K562 (cell line): ENCODE measurements around the gene GGA3. TPM values are rescaled to one million over a fixed set of nuclear protein-coding genes. Genes with fewer than 3 reads are reported as not detected.

Experiments
- EZH2 ChIP-seq: IDR thresholded peaks from 2 replicates; pipeline ENCODE4 v1.6.1; 2012; ENCODE audit warnings: low read depth, mild to moderate bottlenecking, inconsistent platforms, low read length, borderline replicate concordance
- GABPA ChIP-seq: fragments of 200-800 bp; sonication (Bioruptor generic); conservative IDR thresholded peaks from 2 replicates; pipeline ENCODE4 v1.6.1; 2016; ENCODE audit warnings: low read depth, missing genetic modification characterization, missing compliant biosample characterization
- KAT7 ChIP-seq: sonication (generic); formaldehyde crosslinking; IDR thresholded peaks from 2 replicates; pipeline ENCODE4 v1.8.0; 2022; ENCODE audit warnings: missing genetic modification reagents, mild to moderate bottlenecking, borderline replicate concordance
- KLF10 ChIP-seq: fragments of 250-450 bp; sonication (Bioruptor Pico); IDR thresholded peaks from 2 replicates; pipeline ENCODE4 v1.6.1; 2021; ENCODE audit warnings: matching md5 sums
- MAFF ChIP-seq: IDR thresholded peaks from 2 replicates; pipeline ENCODE4 v1.6.1; 2012; ENCODE audit warnings: low read length, improper control_type of control experiment
- NCOA1 ChIP-seq: fragments of 450-650 bp; IDR thresholded peaks from 2 replicates; pipeline ENCODE4 v1.6.1; 2016; ENCODE audit warnings: low read depth
- SIX5 ChIP-seq, 2 experiments: IDR thresholded peaks; 2 replicates each; pipeline ENCODE4 v1.6.1; 2011; ENCODE audit warnings: low read length in 2 of 2, borderline replicate concordance in 1 of 2, low read depth in 1 of 2, mild to moderate bottlenecking in 1 of 2, moderate library complexity in 1 of 2; ENCODE audit not compliant: insufficient read depth in 1 of 2
- ZNF445 ChIP-seq: fragments of 250-450 bp; sonication (Bioruptor Pico); IDR thresholded peaks from 2 replicates; pipeline ENCODE4 v1.4.0; 2020; ENCODE audit warnings: low read depth, mild to moderate bottlenecking, moderate library complexity
- ZNF561 ChIP-seq: fragments of 450-650 bp; formaldehyde crosslinking; conservative IDR thresholded peaks from 2 replicates; pipeline ENCODE4 v1.4.0; 2020; ENCODE audit warnings: mild to moderate bottlenecking, moderate library complexity
- polyA plus RNA-seq, 8 experiments: library from polyadenylated mRNA; depleted of rRNA in 4 of 8; stranded (reverse) in 5 of 8; unstranded in 3 of 8; fragments of >200 nt; fragmentation: Nextera tagmentation in 2 of 8; fragmentation: Illumina TruSeq in 1 of 8; extraction: Ambion mirVana in 2 of 8; extraction: Trizol in 1 of 8; gene quantifications; 2 replicates each; pipeline versions ENCODE4 v1.2.1 to v1.2.3, GENCODE V29; 2011 to 2014; ENCODE audit warnings: inconsistent platforms in 1 of 8, missing spikeins in 1 of 8
- total RNA-seq, 7 experiments: library from RNA; depleted of rRNA in 6 of 7; stranded (reverse); fragments of >200 nt in 6 of 7; fragmentation: Illumina TruSeq in 2 of 7; extraction: Trizol in 2 of 7; gene quantifications; 2 replicates each; pipeline versions ENCODE4 v1.2.1 to v1.2.3, GENCODE V29; 2011 to 2021; ENCODE audit warnings: low replicate concordance in 1 of 7
- TF ChIP-seq, protein P1 (sequence below), 2 experiments: fragments of 450-650 bp in 1 of 2; IDR thresholded peaks; 2 replicates each; pipeline ENCODE4 v1.6.1; 2011 to 2017; ENCODE audit warnings: low read depth in 2 of 2, antibody characterized with exemption in 1 of 2, borderline replicate concordance in 1 of 2, low read length in 1 of 2, mild to moderate bottlenecking in 1 of 2, mixed read lengths in 1 of 2; ENCODE audit not compliant: control insufficient read depth in 1 of 2
- TF ChIP-seq, protein P2 (sequence below): fragments of 450-650 bp; IDR thresholded peaks from 2 replicates; pipeline ENCODE4 v1.6.1; 2018; ENCODE audit not compliant: partially characterized antibody
- TF ChIP-seq, protein P3 (sequence below): fragments of 450-650 bp; IDR thresholded peaks from 2 replicates; pipeline ENCODE4 v1.6.1; 2016; ENCODE audit warnings: antibody characterized with exemption

The GGA3 gene
- total and polyA plus RNA-seq, 9 of the 15 experiments (the other 6 are each of a cell fraction or from before 2014, with no cell fraction given): 5.7 to 64.9 (median 25.4) TPM

DNA sequence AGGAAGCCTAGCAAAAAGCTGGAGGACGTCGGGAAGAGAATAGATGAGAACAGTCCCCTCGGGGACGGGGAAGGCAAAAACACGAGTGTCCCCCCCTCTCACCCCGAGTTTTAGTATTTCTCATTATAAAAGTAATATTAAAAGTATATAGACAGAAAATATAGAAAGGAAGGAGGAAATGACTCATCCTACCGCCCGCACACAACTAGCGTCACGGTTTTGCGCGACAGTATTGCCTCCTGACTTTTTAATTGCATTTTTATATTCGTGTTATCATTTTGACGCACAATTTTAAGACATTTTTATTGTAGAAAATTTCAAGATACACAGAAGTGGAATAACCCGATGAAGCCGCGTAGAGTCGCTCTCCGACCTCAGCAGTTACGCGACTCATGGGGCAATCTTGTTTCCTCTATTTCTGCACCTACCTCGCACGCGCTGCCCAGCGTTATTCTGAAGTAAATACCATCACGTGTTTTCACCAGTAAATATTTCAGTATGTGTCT, 28.5 kb upstream of the GGA3 start (continued):
- TF ChIP-seq, protein P1, sequence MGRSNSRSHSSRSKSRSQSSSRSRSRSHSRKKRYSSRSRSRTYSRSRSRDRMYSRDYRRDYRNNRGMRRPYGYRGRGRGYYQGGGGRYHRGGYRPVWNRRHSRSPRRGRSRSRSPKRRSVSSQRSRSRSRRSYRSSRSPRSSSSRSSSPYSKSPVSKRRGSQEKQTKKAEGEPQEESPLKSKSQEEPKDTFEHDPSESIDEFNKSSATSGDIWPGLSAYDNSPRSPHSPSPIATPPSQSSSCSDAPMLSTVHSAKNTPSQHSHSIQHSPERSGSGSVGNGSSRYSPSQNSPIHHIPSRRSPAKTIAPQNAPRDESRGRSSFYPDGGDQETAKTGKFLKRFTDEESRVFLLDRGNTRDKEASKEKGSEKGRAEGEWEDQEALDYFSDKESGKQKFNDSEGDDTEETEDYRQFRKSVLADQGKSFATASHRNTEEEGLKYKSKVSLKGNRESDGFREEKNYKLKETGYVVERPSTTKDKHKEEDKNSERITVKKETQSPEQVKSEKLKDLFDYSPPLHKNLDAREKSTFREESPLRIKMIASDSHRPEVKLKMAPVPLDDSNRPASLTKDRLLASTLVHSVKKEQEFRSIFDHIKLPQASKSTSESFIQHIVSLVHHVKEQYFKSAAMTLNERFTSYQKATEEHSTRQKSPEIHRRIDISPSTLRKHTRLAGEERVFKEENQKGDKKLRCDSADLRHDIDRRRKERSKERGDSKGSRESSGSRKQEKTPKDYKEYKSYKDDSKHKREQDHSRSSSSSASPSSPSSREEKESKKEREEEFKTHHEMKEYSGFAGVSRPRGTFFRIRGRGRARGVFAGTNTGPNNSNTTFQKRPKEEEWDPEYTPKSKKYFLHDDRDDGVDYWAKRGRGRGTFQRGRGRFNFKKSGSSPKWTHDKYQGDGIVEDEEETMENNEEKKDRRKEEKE (IDR thresholded peaks at IDR 0.05; ENCODE audit: borderline replicate concordance in 1 of 2, control insufficient read depth in 1 of 2, low read depth in 2 of 2, low read length in 1 of 2): no peak
- TF ChIP-seq, protein P2, sequence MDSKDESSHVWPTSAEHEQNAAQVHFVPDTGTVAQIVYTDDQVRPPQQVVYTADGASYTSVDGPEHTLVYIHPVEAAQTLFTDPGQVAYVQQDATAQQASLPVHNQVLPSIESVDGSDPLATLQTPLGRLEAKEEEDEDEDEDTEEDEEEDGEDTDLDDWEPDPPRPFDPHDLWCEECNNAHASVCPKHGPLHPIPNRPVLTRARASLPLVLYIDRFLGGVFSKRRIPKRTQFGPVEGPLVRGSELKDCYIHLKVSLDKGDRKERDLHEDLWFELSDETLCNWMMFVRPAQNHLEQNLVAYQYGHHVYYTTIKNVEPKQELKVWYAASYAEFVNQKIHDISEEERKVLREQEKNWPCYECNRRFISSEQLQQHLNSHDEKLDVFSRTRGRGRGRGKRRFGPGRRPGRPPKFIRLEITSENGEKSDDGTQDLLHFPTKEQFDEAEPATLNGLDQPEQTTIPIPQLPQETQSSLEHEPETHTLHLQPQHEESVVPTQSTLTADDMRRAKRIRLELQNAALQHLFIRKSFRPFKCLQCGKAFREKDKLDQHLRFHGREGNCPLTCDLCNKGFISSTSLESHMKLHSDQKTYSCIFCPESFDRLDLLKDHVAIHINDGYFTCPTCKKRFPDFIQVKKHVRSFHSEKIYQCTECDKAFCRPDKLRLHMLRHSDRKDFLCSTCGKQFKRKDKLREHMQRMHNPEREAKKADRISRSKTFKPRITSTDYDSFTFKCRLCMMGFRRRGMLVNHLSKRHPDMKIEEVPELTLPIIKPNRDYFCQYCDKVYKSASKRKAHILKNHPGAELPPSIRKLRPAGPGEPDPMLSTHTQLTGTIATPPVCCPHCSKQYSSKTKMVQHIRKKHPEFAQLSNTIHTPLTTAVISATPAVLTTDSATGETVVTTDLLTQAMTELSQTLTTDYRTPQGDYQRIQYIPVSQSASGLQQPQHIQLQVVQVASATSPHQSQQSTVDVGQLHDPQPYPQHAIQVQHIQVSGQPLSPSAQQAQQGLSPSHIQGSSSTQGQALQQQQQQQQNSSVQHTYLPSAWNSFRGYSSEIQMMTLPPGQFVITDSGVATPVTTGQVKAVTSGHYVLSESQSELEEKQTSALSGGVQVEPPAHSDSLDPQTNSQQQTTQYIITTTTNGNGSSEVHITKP: no peak
- peak; percentile 30; the same call in 1 of the 2 replicates for TF ChIP-seq GABPA (tag)
- TF ChIP-seq ZNF561 (CRISPR knock-in tag): no peak
- no peak for TF ChIP-seq KAT7 (CRISPR knock-in tag)
- 0 out of 2 replicates have a peak, but pooled peaks have one; percentile 13 for TF ChIP-seq NCOA1
- no peak for TF ChIP-seq SIX5 (IDR thresholded peaks at IDR 0.05; ENCODE audit: borderline replicate concordance in 1 of 2, insufficient read depth in 1 of 2, low read depth in 1 of 2, low read length in 2 of 2)
- TF ChIP-seq, protein P3, sequence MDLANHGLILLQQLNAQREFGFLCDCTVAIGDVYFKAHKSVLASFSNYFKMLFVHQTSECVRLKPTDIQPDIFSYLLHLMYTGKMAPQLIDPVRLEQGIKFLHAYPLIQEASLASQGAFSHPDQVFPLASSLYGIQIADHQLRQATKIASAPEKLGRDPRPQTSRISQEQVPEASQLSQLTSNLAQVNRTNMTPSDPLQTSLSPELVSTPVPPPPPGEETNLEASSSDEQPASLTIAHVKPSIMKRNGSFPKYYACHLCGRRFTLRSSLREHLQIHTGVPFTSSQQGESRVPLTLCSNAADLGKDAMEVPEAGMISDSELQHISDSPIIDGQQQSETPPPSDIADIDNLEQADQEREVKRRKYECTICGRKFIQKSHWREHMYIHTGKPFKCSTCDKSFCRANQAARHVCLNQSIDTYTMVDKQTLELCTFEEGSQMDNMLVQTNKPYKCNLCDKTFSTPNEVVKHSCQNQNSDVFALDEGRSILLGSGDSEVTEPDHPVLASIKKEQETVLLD: peak; percentile 77; the same call in 1 of the 2 replicates
- no peak for TF ChIP-seq MAFF
- 0 out of 2 replicates have a peak, but pooled peaks have one; percentile 63 for TF ChIP-seq ZNF445 (CRISPR knock-in tag)
- TF ChIP-seq EZH2: no peak
- no peak for TF ChIP-seq KLF10 (CRISPR knock-in tag)
